OCI-LY7 (cell line): ENCODE data around the gene USP43. TPM values are rescaled to one million over a fixed set of nuclear protein-coding genes. Genes with fewer than 3 reads are reported as not detected.
"Not testable (repeated sequence)": the region's sequence is repeated elsewhere in the genome, so short reads cannot be mapped to it uniquely, and the experiment has no call there.

Source experiments
- Bru-seq: library from RNA; stranded (reverse); fragments of 400-500 nt; gene quantifications from one replicate; lab custom pipeline; 2021; lab: Mats Ljungman, UMichigan
- BruChase-seq, 2 experiments: library from RNA; stranded (reverse); fragments of 400-500 nt; gene quantifications; one replicate each; lab custom pipeline; 2021; lab: Mats Ljungman, UMichigan
- BruUV-seq: library from RNA; stranded (reverse); fragments of 400-500 nt; replicated peaks from 2 replicates; lab custom pipeline; 2021; lab: Mats Ljungman, UMichigan
- CTCF ChIA-PET: fragments of 300-600 bp; sonication (Branson Sonifier 250); formaldehyde crosslinking; loops from one replicate; lab custom pipeline; 2022; ENCODE audit warnings: antibody characterized with exemption; ENCODE audit not compliant: unreplicated experiment; lab: Charles Lee
- POLR2A ChIA-PET: fragments of 300-600 bp; sonication (Branson Sonifier 250); formaldehyde crosslinking; loops from one replicate; lab custom pipeline; 2022; ENCODE audit warnings: antibody characterized with exemption; lab: Charles Lee
- DNase-seq: peaks from one replicate; pipeline ENCODE4 v3.0.0-alpha.2; 2015; ENCODE audit warnings: low spot score
- H2AFZ ChIP-seq: fragments of 200-600 bp; sonication (generic), shearing (Covaris generic); 2 replicates; pipeline ENCODE4 v1.6.1; 2014; ENCODE audit warnings: mild to moderate bottlenecking, antibody characterized with exemption, low read length, moderate library complexity
- H3K27ac ChIP-seq: fragments of 200-600 bp; sonication (generic); 2 replicates; pipeline ENCODE4 v1.5.1; 2014; ENCODE audit warnings: mixed run types, low read depth, mild to moderate bottlenecking, moderate library complexity, low read length, inconsistent platforms; ENCODE audit not compliant: poor library complexity, severe bottlenecking
- H3K36me3 ChIP-seq: fragments of 200-600 bp; sonication (generic); 2 replicates; pipeline ENCODE4 v1.6.1; 2014; ENCODE audit warnings: mild to moderate bottlenecking, antibody characterized with exemption, low read length, moderate library complexity, mixed read lengths; ENCODE audit not compliant: insufficient read depth
- H3K4me1 ChIP-seq: fragments of 200-600 bp; sonication (generic); 2 replicates; pipeline ENCODE4 v1.5.1; 2014; ENCODE audit warnings: mild to moderate bottlenecking, low read length; ENCODE audit not compliant: insufficient read depth, poor library complexity, severe bottlenecking
- H3K4me2 ChIP-seq: fragments of 200-600 bp; sonication (generic); 2 replicates; pipeline ENCODE4 v1.6.1; 2014; ENCODE audit warnings: mild to moderate bottlenecking, low read length
- H3K4me3 ChIP-seq: fragments of 200-600 bp; sonication (generic); 2 replicates; pipeline ENCODE4 v1.5.1; 2014; ENCODE audit warnings: mild to moderate bottlenecking, low read depth, low read length; ENCODE audit not compliant: poor library complexity, severe bottlenecking
- H3K79me2 ChIP-seq: fragments of 200-600 bp; sonication (generic); 2 replicates; pipeline ENCODE4 v1.6.1; 2016; ENCODE audit warnings: low read depth, mild to moderate bottlenecking, low read length, moderate library complexity, mixed read lengths; ENCODE audit not compliant: insufficient read depth
- H3K9me2 ChIP-seq: fragments of 200-600 bp; sonication (generic); 2 replicates; pipeline ENCODE4 v1.6.1; 2016; ENCODE audit warnings: mild to moderate bottlenecking, low read length, mixed read lengths; ENCODE audit not compliant: insufficient read depth
- H3K9me3 ChIP-seq: fragments of 200-600 bp; sonication (generic); 2 replicates; pipeline ENCODE4 v1.6.1; 2014; ENCODE audit warnings: mild to moderate bottlenecking, mixed run types, low read length, mixed read lengths
- H4K20me1 ChIP-seq: fragments of 200-600 bp; sonication (generic); 2 replicates; pipeline ENCODE4 v1.6.1; 2014; ENCODE audit warnings: mild to moderate bottlenecking, antibody characterized with exemption, low read length, moderate library complexity, mixed read lengths; ENCODE audit not compliant: insufficient read depth
- EZH2phosphoT487 ChIP-seq: fragments of 200-600 bp; sonication (generic); IDR thresholded peaks from 2 replicates; pipeline ENCODE4 v1.6.1; 2018; ENCODE audit warnings: low read depth, borderline replicate concordance, mild to moderate bottlenecking, mixed run types, antibody characterized with exemption, low read length, moderate library complexity, mixed read lengths
- intact Hi-C: fragments of 100-400 bp; cut with micrococcal nuclease; formaldehyde crosslinking; loops from one replicate; pipeline ENCODE4 v1.10.0; 2022; ENCODE audit not compliant: unreplicated experiment
- long read RNA-seq: library from polyadenylated mRNA; stranded (forward); transcript quantifications from one replicate; pipeline ENCODE4 v2.0.0, GENCODE V29; 2022
- total RNA-seq, 2 experiments: library from RNA; depleted of rRNA in 1 of 2; stranded (reverse); fragments of >200 nt in 1 of 2; shearing (Covaris generic) in 1 of 2; gene quantifications; 2 replicates each; pipeline ENCODE4 v1.2.3, GENCODE V29; 2014 to 2022
- TF ChIP-seq, protein P1 (sequence below): fragments of 200-600 bp; sonication (generic); conservative IDR thresholded peaks from 2 replicates; pipeline ENCODE4 v1.5.1; 2014; ENCODE audit warnings: mild to moderate bottlenecking, antibody characterized with exemption, low read length, moderate library complexity, mixed read lengths

Gene USP43, protein sequence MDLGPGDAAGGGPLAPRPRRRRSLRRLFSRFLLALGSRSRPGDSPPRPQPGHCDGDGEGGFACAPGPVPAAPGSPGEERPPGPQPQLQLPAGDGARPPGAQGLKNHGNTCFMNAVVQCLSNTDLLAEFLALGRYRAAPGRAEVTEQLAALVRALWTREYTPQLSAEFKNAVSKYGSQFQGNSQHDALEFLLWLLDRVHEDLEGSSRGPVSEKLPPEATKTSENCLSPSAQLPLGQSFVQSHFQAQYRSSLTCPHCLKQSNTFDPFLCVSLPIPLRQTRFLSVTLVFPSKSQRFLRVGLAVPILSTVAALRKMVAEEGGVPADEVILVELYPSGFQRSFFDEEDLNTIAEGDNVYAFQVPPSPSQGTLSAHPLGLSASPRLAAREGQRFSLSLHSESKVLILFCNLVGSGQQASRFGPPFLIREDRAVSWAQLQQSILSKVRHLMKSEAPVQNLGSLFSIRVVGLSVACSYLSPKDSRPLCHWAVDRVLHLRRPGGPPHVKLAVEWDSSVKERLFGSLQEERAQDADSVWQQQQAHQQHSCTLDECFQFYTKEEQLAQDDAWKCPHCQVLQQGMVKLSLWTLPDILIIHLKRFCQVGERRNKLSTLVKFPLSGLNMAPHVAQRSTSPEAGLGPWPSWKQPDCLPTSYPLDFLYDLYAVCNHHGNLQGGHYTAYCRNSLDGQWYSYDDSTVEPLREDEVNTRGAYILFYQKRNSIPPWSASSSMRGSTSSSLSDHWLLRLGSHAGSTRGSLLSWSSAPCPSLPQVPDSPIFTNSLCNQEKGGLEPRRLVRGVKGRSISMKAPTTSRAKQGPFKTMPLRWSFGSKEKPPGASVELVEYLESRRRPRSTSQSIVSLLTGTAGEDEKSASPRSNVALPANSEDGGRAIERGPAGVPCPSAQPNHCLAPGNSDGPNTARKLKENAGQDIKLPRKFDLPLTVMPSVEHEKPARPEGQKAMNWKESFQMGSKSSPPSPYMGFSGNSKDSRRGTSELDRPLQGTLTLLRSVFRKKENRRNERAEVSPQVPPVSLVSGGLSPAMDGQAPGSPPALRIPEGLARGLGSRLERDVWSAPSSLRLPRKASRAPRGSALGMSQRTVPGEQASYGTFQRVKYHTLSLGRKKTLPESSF
- total RNA-seq (2014; rRNA removed; shearing (Covaris generic)) (2.7 and 2.9 TPM in 2 replicates), total RNA-seq (2022) (1.2 and 1.3 TPM in 2 replicates), Bru-seq, nascent RNA (percentile 20 among the genes with signal in this experiment), BruChase-seq, experiment 1, labeled RNA remaining after a 6-hour chase (percentile 21 among the genes with signal in this experiment), BruChase-seq, experiment 2, labeled RNA remaining after a 2-hour chase (percentile 18 among the genes with signal in this experiment)
- long read RNA-seq, partial matches to known transcripts = 0 of 4 reads
- long read RNA-seq, other reads (novel, unspliced or antisense) = 2 of 4 reads

DNA sequence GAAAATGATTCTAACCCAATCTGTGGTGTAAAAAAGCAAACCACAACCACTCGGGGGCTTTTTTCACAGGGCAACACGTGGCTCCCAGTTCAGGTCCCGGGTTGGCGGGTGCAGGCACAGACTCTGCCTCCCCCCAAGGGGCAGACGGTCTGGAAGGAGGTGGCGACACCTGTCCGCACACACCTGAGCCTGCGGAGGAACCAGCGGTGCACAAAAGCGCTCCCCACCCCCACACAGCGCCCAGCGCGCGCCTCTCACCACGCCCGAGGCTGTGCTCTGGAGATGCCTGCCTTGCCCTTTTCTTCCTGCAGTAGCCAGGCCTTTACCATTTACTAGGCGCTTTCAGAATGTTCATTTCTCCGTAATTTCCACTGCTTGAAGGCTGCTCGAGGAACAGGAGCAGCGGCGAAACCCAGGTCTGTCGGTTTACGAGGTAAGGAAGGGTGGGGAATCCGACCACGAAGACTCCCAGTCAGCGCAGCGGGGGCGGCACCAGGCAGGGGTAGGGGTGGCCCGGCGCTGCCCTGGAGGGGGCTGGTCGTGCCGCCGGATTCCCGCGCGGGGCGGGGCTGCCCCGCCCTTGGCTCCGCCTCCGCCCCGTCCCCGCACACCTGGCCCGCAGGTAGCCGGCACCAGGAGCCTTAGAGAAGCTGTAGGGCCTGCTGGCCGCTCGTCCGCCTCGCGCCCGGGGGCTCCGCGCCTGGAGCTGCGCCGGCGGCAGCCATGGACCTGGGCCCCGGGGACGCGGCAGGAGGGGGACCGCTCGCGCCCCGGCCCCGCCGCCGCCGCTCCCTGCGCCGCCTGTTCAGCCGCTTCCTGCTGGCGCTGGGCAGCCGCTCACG, at the start of gene USP43:
Gene USP43 (plus strand): TSS at position 608 of the 842 bp plus-strand sequence. CDS start 116 bp downstream, at position 724.
- Histone ChIP-seq H4K20me1 (no peaks in the 10 kb centered on the region), H3K79me2 (no peaks in the 10 kb centered on the region), H2AFZ (peak within 1 kb of the TSS; percentile 96), H3K9me3 (no peaks in the 10 kb centered on the region), H3K4me2 (peak within 1 kb of the TSS; percentile 87), H3K9me2 (no peaks in the 10 kb centered on the region), H3K4me3 (peak within 1 kb of the TSS; percentile 79), H3K4me1 (peaks cover 11% of the 10 kb centered on the region), H3K36me3 (no peaks in the 10 kb centered on the region), H3K27ac (no peak within 1 kb of the TSS)
- TF ChIP-seq, protein P1, sequence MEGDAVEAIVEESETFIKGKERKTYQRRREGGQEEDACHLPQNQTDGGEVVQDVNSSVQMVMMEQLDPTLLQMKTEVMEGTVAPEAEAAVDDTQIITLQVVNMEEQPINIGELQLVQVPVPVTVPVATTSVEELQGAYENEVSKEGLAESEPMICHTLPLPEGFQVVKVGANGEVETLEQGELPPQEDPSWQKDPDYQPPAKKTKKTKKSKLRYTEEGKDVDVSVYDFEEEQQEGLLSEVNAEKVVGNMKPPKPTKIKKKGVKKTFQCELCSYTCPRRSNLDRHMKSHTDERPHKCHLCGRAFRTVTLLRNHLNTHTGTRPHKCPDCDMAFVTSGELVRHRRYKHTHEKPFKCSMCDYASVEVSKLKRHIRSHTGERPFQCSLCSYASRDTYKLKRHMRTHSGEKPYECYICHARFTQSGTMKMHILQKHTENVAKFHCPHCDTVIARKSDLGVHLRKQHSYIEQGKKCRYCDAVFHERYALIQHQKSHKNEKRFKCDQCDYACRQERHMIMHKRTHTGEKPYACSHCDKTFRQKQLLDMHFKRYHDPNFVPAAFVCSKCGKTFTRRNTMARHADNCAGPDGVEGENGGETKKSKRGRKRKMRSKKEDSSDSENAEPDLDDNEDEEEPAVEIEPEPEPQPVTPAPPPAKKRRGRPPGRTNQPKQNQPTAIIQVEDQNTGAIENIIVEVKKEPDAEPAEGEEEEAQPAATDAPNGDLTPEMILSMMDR = peak; percentile 34; the same call in 1 of the 2 replicates
- TF ChIP-seq EZH2phosphoT487 = no peak
- BruUV-seq = no TSS peak
- DNase-seq = peak; percentile 26
- POLR2A ChIA-PET = no interaction called here
- intact Hi-C loops = no loop called here
- CTCF ChIA-PET = no interaction called here

DNA sequence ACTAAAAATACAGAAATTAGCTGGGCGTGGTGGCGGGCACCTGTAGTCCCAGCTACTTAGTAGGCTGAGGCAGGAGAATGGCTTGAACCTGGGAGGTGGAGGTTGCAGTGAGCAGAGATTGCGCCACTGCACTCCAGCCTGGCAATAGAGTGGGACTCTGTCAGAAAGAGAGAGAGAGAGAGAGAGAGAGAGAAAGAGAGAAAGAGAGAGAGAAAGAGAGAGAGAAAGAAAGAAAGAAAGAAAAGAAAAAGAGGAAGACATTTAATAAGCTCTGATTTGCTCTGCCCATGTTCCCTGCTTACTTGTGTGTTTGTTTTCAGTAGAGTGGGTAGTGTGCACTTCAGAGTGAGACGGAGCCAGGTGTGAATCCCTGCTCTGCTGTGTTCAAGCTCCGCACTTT, 47.7 kb upstream of the USP43 start:
- intact Hi-C loops, H2AFZ ChIP-seq, BruUV-seq, H3K27ac ChIP-seq, H4K20me1 ChIP-seq, H3K4me3 ChIP-seq, H3K79me2 ChIP-seq, H3K4me2 ChIP-seq, H3K36me3 ChIP-seq, POLR2A ChIA-PET, H3K4me1 ChIP-seq, H3K9me2 ChIP-seq, H3K9me3 ChIP-seq, DNase-seq, CTCF ChIA-PET: not testable (repeated sequence)
